Mammary epithelial cell (primary cell): ENCODE data around the gene PCBP4.

Source experiments
- CTCF ChIP-seq, 2 donors: IDR thresholded peaks in 1 of 2; conservative IDR thresholded peaks in 1 of 2; 2 replicates each; pipeline ENCODE4 v1.5.1; 2011 to 2012; ENCODE audit warnings: inconsistent platforms in 2 of 2, low read length in 2 of 2, mild to moderate bottlenecking in 2 of 2, control low read depth in 1 of 2, low read depth in 1 of 2; ENCODE audit not compliant: insufficient read depth in 1 of 2; ENCODE audit errors: extremely low read depth in 1 of 2
- EZH2 ChIP-seq: IDR thresholded peaks from 2 replicates; pipeline ENCODE4 v1.6.1; 2012; ENCODE audit warnings: low read length, inconsistent platforms, borderline replicate concordance

- no peak for TF ChIP-seq CTCF (conservative IDR thresholded peaks at IDR 0.05 in 1 of 2, IDR thresholded peaks at IDR 0.05 in 1 of 2; ENCODE audit: extremely low read depth in 1 of 2, insufficient read depth in 1 of 2, low read depth in 1 of 2, low read length in 2 of 2)
- no peak for TF ChIP-seq EZH2
Measured at GRCh38 chr3:51978143-51978502, 10.9 kb upstream of the PCBP4 start.
